Measurements from ENCODE around the gene GLMP. TPM values are rescaled to one million over a fixed set of nuclear protein-coding genes. Genes with fewer than 3 reads are reported as not detected.

GLMP gene
- polyA plus RNA-seq, 1 donor from 2014 or later = 3.3 TPM

- H3F3A ChIP-seq (ENCODE audit: insufficient read depth, low read length, poor library complexity, severe bottlenecking) = no peaks in the 10 kb centered on the region
- TF ChIP-seq EP300 (conservative IDR thresholded peaks at IDR 0.05; ENCODE audit: poor library complexity, severe bottlenecking) = no peak
- no peak for TF ChIP-seq CTCF (IDR thresholded peaks at IDR 0.05; ENCODE audit: poor library complexity, severe bottlenecking)
- TF ChIP-seq REST (IDR thresholded peaks at IDR 0.05; ENCODE audit: borderline replicate concordance) = no peak
- no peaks in the 10 kb centered on the region for H3K79me2 ChIP-seq (replicated peaks; ENCODE audit: insufficient read depth, low read length)
- H3K27me3 ChIP-seq (ENCODE audit: insufficient read depth, low read depth, low read length) = no peaks in the 10 kb centered on the region
- H3K9me3 ChIP-seq (ENCODE audit: low read length) = no peaks in the 10 kb centered on the region
- no peak overlapping the region for H3K4me2 ChIP-seq (ENCODE audit: low read length)
- no peak overlapping the region for H3K4me3 ChIP-seq (ENCODE audit: low read length)
- no peaks in the 10 kb centered on the region for H4K20me1 ChIP-seq (ENCODE audit: insufficient read depth)
- no peaks in the 10 kb centered on the region for H3K9me2 ChIP-seq (ENCODE audit: insufficient read depth, low read length)
- no peak overlapping the region for H3K9ac ChIP-seq (ENCODE audit: low read length)
- no peaks in the 10 kb centered on the region for H3K36me3 ChIP-seq (ENCODE audit: insufficient read depth, low read length)
- no peak overlapping the region for H2AFZ ChIP-seq (ENCODE audit: low read depth, low read length)
- no peak overlapping the region for H3K27ac ChIP-seq (ENCODE audit: low read length)
Observed at GRCh38 chr1:156260896-156261295, 34.6 kb downstream of the GLMP start.

GRCh38 chr1:156259805-156260204 is 35.7 kb downstream of the GLMP start:
- H3K27me3 ChIP-seq (ENCODE audit: insufficient read depth, low read depth, low read length) = no peaks in the 10 kb centered on the region
- no peaks in the 10 kb centered on the region for H3K9me2 ChIP-seq (ENCODE audit: insufficient read depth, low read length)
- H3K9ac ChIP-seq (ENCODE audit: low read length) = no peak overlapping the region
- H3K4me3 ChIP-seq (ENCODE audit: low read length) = no peak overlapping the region
- H3K9me3 ChIP-seq (ENCODE audit: low read length) = no peaks in the 10 kb centered on the region
- no peaks in the 10 kb centered on the region for H3F3A ChIP-seq (ENCODE audit: insufficient read depth, low read length, poor library complexity, severe bottlenecking)
- no peak overlapping the region for H2AFZ ChIP-seq (ENCODE audit: low read depth, low read length)
- TF ChIP-seq MXI1 (conservative IDR thresholded peaks at IDR 0.05; ENCODE audit: poor library complexity, severe bottlenecking) = no peak
- TF ChIP-seq EP300 (conservative IDR thresholded peaks at IDR 0.05; ENCODE audit: poor library complexity, severe bottlenecking) = no peak
- no peak for TF ChIP-seq REST (IDR thresholded peaks at IDR 0.05; ENCODE audit: borderline replicate concordance)
- TF ChIP-seq CTCF (IDR thresholded peaks at IDR 0.05; ENCODE audit: poor library complexity, severe bottlenecking) = no peak
- no peak for TF ChIP-seq SMC3 (conservative IDR thresholded peaks at IDR 0.05; ENCODE audit: poor library complexity)
- no peak for TF ChIP-seq POLR2AphosphoS5 (IDR thresholded peaks at IDR 0.05)
- TF ChIP-seq TAF1 (IDR thresholded peaks at IDR 0.05; ENCODE audit: low read depth) = no peak
- no peak for TF ChIP-seq EZH2 (IDR thresholded peaks at IDR 0.05; ENCODE audit: borderline replicate concordance, insufficient read depth, low read length, poor library complexity, severe bottlenecking)
- no peak for TF ChIP-seq RAD21 (conservative IDR thresholded peaks at IDR 0.05)
- H3K4me2 ChIP-seq (ENCODE audit: low read length) = no peak overlapping the region
- H3K79me2 ChIP-seq (replicated peaks; ENCODE audit: insufficient read depth, low read length) = no peaks in the 10 kb centered on the region
- H3K36me3 ChIP-seq (ENCODE audit: insufficient read depth, low read length) = no peaks in the 10 kb centered on the region
- no peak overlapping the region for H3K27ac ChIP-seq (ENCODE audit: low read length)
- no peaks in the 10 kb centered on the region for H4K20me1 ChIP-seq (ENCODE audit: insufficient read depth)
